Measurements from ENCODE around the gene CTNNA1.
"Not testable (repeated sequence)": the region's sequence is repeated elsewhere in the genome, so short reads cannot be mapped to it uniquely, and the experiment has no call there.

GRCh38 chr5:138810861-138811260 lies 57.6 kb downstream of the CTNNA1 start:
- TF ChIP-seq TCF7 (IDR thresholded peaks at IDR 0.05; ENCODE audit: borderline replicate concordance); CHCHD3 (CRISPR knock-in tag; IDR thresholded peaks at IDR 0.05); TBP (optimal IDR thresholded peaks at IDR 0.05; ENCODE audit: low read depth, low read length); NFE2L1 (tag; IDR thresholded peaks at IDR 0.05; ENCODE audit: borderline replicate concordance, low read depth); HDGF (IDR thresholded peaks at IDR 0.05); FOXJ3 (CRISPR knock-in tag; IDR thresholded peaks at IDR 0.05); SP2 (IDR thresholded peaks at IDR 0.05; ENCODE audit: extremely low read depth, low read depth, low read length, poor library complexity, severe bottlenecking); MTA3 (IDR thresholded peaks at IDR 0.05; ENCODE audit: borderline replicate concordance); CEBPB (tag; IDR thresholded peaks at IDR 0.05); PRMT5 (CRISPR knock-in tag; IDR thresholded peaks at IDR 0.05); CC2D1A (IDR thresholded peaks at IDR 0.05): not testable (repeated sequence)
- TF ChIP-seq, protein P1, sequence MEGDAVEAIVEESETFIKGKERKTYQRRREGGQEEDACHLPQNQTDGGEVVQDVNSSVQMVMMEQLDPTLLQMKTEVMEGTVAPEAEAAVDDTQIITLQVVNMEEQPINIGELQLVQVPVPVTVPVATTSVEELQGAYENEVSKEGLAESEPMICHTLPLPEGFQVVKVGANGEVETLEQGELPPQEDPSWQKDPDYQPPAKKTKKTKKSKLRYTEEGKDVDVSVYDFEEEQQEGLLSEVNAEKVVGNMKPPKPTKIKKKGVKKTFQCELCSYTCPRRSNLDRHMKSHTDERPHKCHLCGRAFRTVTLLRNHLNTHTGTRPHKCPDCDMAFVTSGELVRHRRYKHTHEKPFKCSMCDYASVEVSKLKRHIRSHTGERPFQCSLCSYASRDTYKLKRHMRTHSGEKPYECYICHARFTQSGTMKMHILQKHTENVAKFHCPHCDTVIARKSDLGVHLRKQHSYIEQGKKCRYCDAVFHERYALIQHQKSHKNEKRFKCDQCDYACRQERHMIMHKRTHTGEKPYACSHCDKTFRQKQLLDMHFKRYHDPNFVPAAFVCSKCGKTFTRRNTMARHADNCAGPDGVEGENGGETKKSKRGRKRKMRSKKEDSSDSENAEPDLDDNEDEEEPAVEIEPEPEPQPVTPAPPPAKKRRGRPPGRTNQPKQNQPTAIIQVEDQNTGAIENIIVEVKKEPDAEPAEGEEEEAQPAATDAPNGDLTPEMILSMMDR (IDR thresholded peaks at IDR 0.05 in 2 of 3, conservative IDR thresholded peaks at IDR 0.05 in 1 of 3; ENCODE audit: insufficient read depth in 2 of 3, low read depth in 1 of 3, low read length in 3 of 3) = not testable (repeated sequence)

Measured in K562 (cell line).